Esophagus muscularis mucosa (tissue), 3 donors: ENCODE results near the gene EMILIN1.
"Not testable (repeated sequence)": the region's sequence is repeated elsewhere in the genome, so short reads cannot be mapped to it uniquely, and the experiment has no call there.

ENCODE experiments used
- POLR2A ChIP-seq: fragments of 450-650 bp; IDR thresholded peaks from one replicate; pipeline ENCODE4 v1.6.1; 2017; ENCODE audit warnings: antibody characterized with exemption, moderate library complexity, mild to moderate bottlenecking, low read depth
- TF ChIP-seq, protein P1 (sequence below), 3 experiments: fragments of 200-600 bp in 2 of 3; fragments of 450-650 bp in 1 of 3; sonication (generic) in 2 of 3; IDR thresholded peaks; one replicate each; pipeline ENCODE4 v1.5.1; 2017 to 2019; ENCODE audit warnings: antibody characterized with exemption in 3 of 3, mild to moderate bottlenecking in 2 of 3, moderate library complexity in 1 of 3

DNA sequence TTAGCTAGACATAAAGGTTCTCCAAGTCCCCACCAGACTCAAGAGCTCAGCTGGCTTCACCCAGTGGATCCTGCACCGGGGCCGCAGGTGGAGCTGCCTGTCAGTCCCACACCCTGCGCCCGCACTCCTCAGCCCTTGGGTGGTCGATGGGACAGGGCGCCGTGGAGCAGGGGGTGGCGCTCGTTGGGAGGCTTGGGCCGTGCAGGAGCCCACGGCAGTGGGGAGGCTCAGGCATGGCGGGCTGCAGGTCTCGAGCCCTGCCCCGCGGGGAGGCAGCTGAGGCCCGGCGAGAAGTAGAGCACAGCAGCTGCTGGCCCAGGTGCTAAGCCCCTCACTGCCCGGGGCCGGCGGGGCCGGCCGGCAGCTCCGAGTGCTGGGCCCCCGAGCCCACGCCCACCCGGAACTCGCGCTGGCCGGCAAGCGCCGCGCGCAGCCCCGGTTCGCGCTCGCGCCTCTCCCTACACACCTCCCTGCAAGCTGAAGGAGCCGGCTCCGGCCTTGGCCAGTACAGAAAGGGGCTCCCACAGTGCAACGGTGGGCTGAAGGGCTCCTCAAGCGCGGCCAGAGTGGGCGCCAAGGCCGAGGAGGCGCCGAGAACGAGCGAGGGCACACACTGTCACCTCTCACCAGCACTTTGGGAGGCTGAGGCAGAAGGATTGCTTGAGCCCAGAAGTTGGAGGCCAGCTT is 33.1 kb downstream of the EMILIN1 start:
- TF ChIP-seq POLR2A = not testable (repeated sequence)
- TF ChIP-seq, protein P1, sequence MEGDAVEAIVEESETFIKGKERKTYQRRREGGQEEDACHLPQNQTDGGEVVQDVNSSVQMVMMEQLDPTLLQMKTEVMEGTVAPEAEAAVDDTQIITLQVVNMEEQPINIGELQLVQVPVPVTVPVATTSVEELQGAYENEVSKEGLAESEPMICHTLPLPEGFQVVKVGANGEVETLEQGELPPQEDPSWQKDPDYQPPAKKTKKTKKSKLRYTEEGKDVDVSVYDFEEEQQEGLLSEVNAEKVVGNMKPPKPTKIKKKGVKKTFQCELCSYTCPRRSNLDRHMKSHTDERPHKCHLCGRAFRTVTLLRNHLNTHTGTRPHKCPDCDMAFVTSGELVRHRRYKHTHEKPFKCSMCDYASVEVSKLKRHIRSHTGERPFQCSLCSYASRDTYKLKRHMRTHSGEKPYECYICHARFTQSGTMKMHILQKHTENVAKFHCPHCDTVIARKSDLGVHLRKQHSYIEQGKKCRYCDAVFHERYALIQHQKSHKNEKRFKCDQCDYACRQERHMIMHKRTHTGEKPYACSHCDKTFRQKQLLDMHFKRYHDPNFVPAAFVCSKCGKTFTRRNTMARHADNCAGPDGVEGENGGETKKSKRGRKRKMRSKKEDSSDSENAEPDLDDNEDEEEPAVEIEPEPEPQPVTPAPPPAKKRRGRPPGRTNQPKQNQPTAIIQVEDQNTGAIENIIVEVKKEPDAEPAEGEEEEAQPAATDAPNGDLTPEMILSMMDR (IDR thresholded peaks at IDR 0.05) = not testable (repeated sequence)
